SK-N-SH (cell line): Measurements from ENCODE around the gene SYNPR. TPM values are rescaled to one million over a fixed set of nuclear protein-coding genes. Genes with fewer than 3 reads are reported as not detected.

Experiments used
- CTCF ChIA-PET: fragments of 300-600, 350-600 bp; formaldehyde crosslinking; extraction: SDS; loops from one replicate; lab custom pipeline; 2021; lab: Yijun Ruan, JAX
- POLR2A ChIA-PET: fragments of 350-600 bp; sonication (Branson Sonifier 250); formaldehyde crosslinking; extraction: SDS; loops from one replicate; lab custom pipeline; 2020; ENCODE audit warnings: antibody characterized with exemption, inconsistent platforms; lab: Yijun Ruan, JAX
- DNase-seq: peaks from one replicate; pipeline ENCODE4 v3.0.0; 2012
- H2AFZ ChIP-seq: fragments of 200-600 bp; sonication (generic); 2 replicates; pipeline ENCODE4 v1.8.1; 2016; ENCODE audit warnings: antibody characterized with exemption, mild to moderate bottlenecking, low read depth
- H3F3A ChIP-seq: fragments of 200-600 bp; sonication (generic); replicated peaks from 2 replicates; pipeline ENCODE3; 2016; ENCODE audit warnings: antibody characterized with exemption, mild to moderate bottlenecking; ENCODE audit not compliant: insufficient read depth
- H3K27ac ChIP-seq, 2 experiments: fragments of 200-500 bp in 1 of 2; fragments of 200-600 bp in 1 of 2; sonication (Bioruptor generic) in 1 of 2; sonication (generic), shearing (Covaris generic) in 1 of 2; 2 replicates each; pipeline versions ENCODE4 v1.5.1 to v1.6.1; 2014 to 2016; ENCODE audit warnings: low read depth in 2 of 2, inconsistent platforms in 1 of 2, low read length in 1 of 2, mild to moderate bottlenecking in 1 of 2, mixed read lengths in 1 of 2
- H3K27me3 ChIP-seq: fragments of 200-600 bp; sonication (generic), shearing (Covaris generic); 2 replicates; pipeline ENCODE4 v1.6.1; 2016; ENCODE audit warnings: mixed run types; ENCODE audit not compliant: insufficient read depth
- H3K36me3 ChIP-seq, 2 experiments: fragments of 200-500 bp in 1 of 2; fragments of 200-600 bp in 1 of 2; sonication (Bioruptor generic) in 1 of 2; sonication (generic) in 1 of 2; replicated peaks in 1 of 2; 2 replicates each; pipeline versions ENCODE3 to v1.5.1; 2014 to 2016; ENCODE audit warnings: low read length in 1 of 2, mild to moderate bottlenecking in 1 of 2; ENCODE audit not compliant: insufficient read depth in 2 of 2, control insufficient read depth in 1 of 2
- H3K4me1 ChIP-seq, 2 experiments: fragments of 200-500 bp in 1 of 2; fragments of 200-600 bp in 1 of 2; sonication (Bioruptor generic) in 1 of 2; sonication (generic), shearing (Covaris generic) in 1 of 2; 2 replicates each; pipeline versions ENCODE4 v1.5.1 to v1.6.1; 2014 to 2016; ENCODE audit warnings: low read depth in 1 of 2, low read length in 1 of 2, mixed run types in 1 of 2; ENCODE audit not compliant: insufficient read depth in 2 of 2, control insufficient read depth in 1 of 2
- H3K4me2 ChIP-seq: fragments of 200-600 bp; sonication (generic), shearing (Covaris generic); 2 replicates; pipeline ENCODE4 v1.6.1; 2017; ENCODE audit warnings: mixed run types
- H3K4me3 ChIP-seq, 2 experiments: fragments of 200-500 bp in 1 of 2; fragments of 200-600 bp in 1 of 2; sonication (Bioruptor generic) in 1 of 2; sonication (generic), shearing (Covaris generic) in 1 of 2; 2 replicates each; pipeline versions ENCODE4 v1.5.1 to v1.8.1; 2014 to 2016; ENCODE audit warnings: low read depth in 2 of 2, inconsistent platforms in 1 of 2, low read length in 1 of 2, mild to moderate bottlenecking in 1 of 2, mixed read lengths in 1 of 2, moderate library complexity in 1 of 2
- H3K79me2 ChIP-seq: fragments of 200-600 bp; sonication (generic); 2 replicates; pipeline ENCODE4 v1.8.1; 2017; ENCODE audit warnings: mild to moderate bottlenecking; ENCODE audit not compliant: insufficient read depth
- H3K9ac ChIP-seq: fragments of 200-600 bp; sonication (generic); 2 replicates; pipeline ENCODE4 v1.6.1; 2017; ENCODE audit warnings: mixed run types
- H3K9me2 ChIP-seq: fragments of 200-600 bp; sonication (generic); 2 replicates; pipeline ENCODE4 v1.6.1; 2017; ENCODE audit warnings: mixed run types
- H3K9me3 ChIP-seq: fragments of 200-600 bp; sonication (generic); 2 replicates; pipeline ENCODE4 v1.6.1; 2017; ENCODE audit warnings: mixed run types, mild to moderate bottlenecking, moderate library complexity
- H4K20me1 ChIP-seq: fragments of 200-600 bp; sonication (generic); 2 replicates; pipeline ENCODE4 v1.6.1; 2017; ENCODE audit warnings: mild to moderate bottlenecking, mixed run types; ENCODE audit not compliant: insufficient read depth
- CHD2 ChIP-seq: fragments of 150-350 bp; IDR thresholded peaks from 2 replicates; pipeline ENCODE4 v1.6.1; 2018; ENCODE audit warnings: low read length; ENCODE audit not compliant: partially characterized antibody
- ELF1 ChIP-seq: IDR thresholded peaks from 2 replicates; pipeline ENCODE4 v1.4.0; 2012
- EZH2phosphoT487 ChIP-seq: fragments of 200-600 bp; sonication (generic); IDR thresholded peaks from 2 replicates; pipeline ENCODE4 v1.6.1; 2017; ENCODE audit warnings: low read depth, mixed run types, mild to moderate bottlenecking, antibody characterized with exemption, moderate library complexity, borderline replicate concordance
- FOSL2 ChIP-seq: IDR thresholded peaks from 2 replicates; pipeline ENCODE4 v1.4.0; 2012; ENCODE audit warnings: low read depth, mild to moderate bottlenecking, moderate library complexity, borderline replicate concordance
- FOXJ3 ChIP-seq: sonication (generic); formaldehyde crosslinking; IDR thresholded peaks from 2 replicates; pipeline ENCODE4 v1.5.1; 2020; ENCODE audit warnings: mild to moderate bottlenecking, missing genetic modification reagents
- FOXM1 ChIP-seq: IDR thresholded peaks from 2 replicates; pipeline ENCODE4 v1.4.0; 2012; ENCODE audit warnings: low read depth, mild to moderate bottlenecking
- MEF2A ChIP-seq: IDR thresholded peaks from 2 replicates; pipeline ENCODE4 v1.4.0; 2012; ENCODE audit warnings: low read depth, borderline replicate concordance
- MXI1 ChIP-seq: IDR thresholded peaks from 2 replicates; pipeline ENCODE4 v1.6.1; 2012; ENCODE audit warnings: mild to moderate bottlenecking, low read depth, low read length, improper control_type of control experiment
- NFIC ChIP-seq: IDR thresholded peaks from 2 replicates; pipeline ENCODE4 v1.4.0; 2012; ENCODE audit warnings: borderline replicate concordance
- POLR2AphosphoS5 ChIP-seq: IDR thresholded peaks from 2 replicates; pipeline ENCODE4 v1.6.1; 2012; ENCODE audit warnings: low read depth, low read length
- RCOR1 ChIP-seq: fragments of 150-350 bp; IDR thresholded peaks from 2 replicates; pipeline ENCODE4 v1.6.1; 2017; ENCODE audit warnings: antibody characterized with exemption, low read length
- RFX5 ChIP-seq: IDR thresholded peaks from 2 replicates; pipeline ENCODE4 v1.6.1; 2012; ENCODE audit warnings: mild to moderate bottlenecking, improper control_type of control experiment, low read length
- RXRA ChIP-seq: IDR thresholded peaks from 2 replicates; pipeline ENCODE4 v1.4.0; 2012; ENCODE audit warnings: low read depth, mild to moderate bottlenecking, borderline replicate concordance
- SMC3 ChIP-seq: IDR thresholded peaks from 2 replicates; pipeline ENCODE4 v1.6.1; 2012; ENCODE audit warnings: low read depth, low read length, improper control_type of control experiment
- TAF1 ChIP-seq: IDR thresholded peaks from 2 replicates; pipeline ENCODE4 v1.6.1; 2012; ENCODE audit warnings: low read depth, mild to moderate bottlenecking, low read length, moderate library complexity, borderline replicate concordance
- TCF12 ChIP-seq: IDR thresholded peaks from 2 replicates; pipeline ENCODE4 v1.4.0; 2012
- TEAD4 ChIP-seq: IDR thresholded peaks from 2 replicates; pipeline ENCODE4 v1.4.0; 2012; ENCODE audit warnings: mild to moderate bottlenecking, borderline replicate concordance; ENCODE audit not compliant: insufficient read depth
- WGBS: methylation state at CpG from one replicate; pipeline ENCODE4 v1.1.6; 2017; ENCODE audit warnings: low lambda C conversion rate; 5-methylcytosine and 5-hydroxymethylcytosine counted together
- polyA plus RNA-seq, 3 experiments: library from polyadenylated mRNA; depleted of rRNA; stranded (reverse); fragments of >200 nt; gene quantifications; 2 replicates each; pipeline ENCODE4 v1.2.3, GENCODE V29; 2012
- TF ChIP-seq, protein P1 (sequence below): IDR thresholded peaks from 2 replicates; pipeline ENCODE4 v1.4.0; 2012; ENCODE audit warnings: low read depth, borderline replicate concordance
- TF ChIP-seq, protein P2 (sequence below): fragments of 150-350 bp; IDR thresholded peaks from 2 replicates; pipeline ENCODE4 v1.6.1; 2017; ENCODE audit warnings: antibody characterized with exemption, low read length, low read depth, borderline replicate concordance
- TF ChIP-seq, protein P3 (sequence below): IDR thresholded peaks from 2 replicates; pipeline ENCODE4 v1.4.0; 2012; ENCODE audit warnings: low read depth, borderline replicate concordance
- TF ChIP-seq, protein P4 (sequence below): fragments of 200-600 bp; sonication (generic); IDR thresholded peaks from 2 replicates; pipeline ENCODE4 v1.6.1; 2017; ENCODE audit warnings: antibody characterized with exemption, mild to moderate bottlenecking, moderate library complexity

Gene SYNPR
- polyA plus RNA-seq, 1 of the 3 experiments (the other 2 are of a cell fraction) = not detected

DNA sequence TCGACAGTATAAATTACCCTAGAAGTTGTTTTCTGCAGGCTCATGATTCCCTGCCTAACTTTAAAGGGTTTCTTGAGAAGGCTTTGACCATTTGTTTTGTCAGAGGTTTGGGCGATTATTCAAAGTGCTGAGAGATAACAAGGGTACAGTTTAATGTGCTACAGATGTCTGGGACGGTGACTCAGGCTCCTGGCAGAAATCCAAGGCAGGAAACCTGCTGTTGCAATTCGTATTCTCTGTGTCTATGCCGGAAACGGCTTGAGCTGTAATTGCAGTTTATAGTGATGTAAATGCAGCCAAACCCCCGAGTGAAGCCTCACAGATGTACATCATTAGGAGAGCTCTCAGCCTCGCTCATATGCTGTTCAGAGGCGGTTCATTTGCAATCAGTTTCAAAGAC lies 65.6 kb downstream of the SYNPR start (continued):
- TF ChIP-seq RCOR1 = peak; percentile 96
- peak; percentile 97 for TF ChIP-seq FOSL2
- TF ChIP-seq, protein P1, sequence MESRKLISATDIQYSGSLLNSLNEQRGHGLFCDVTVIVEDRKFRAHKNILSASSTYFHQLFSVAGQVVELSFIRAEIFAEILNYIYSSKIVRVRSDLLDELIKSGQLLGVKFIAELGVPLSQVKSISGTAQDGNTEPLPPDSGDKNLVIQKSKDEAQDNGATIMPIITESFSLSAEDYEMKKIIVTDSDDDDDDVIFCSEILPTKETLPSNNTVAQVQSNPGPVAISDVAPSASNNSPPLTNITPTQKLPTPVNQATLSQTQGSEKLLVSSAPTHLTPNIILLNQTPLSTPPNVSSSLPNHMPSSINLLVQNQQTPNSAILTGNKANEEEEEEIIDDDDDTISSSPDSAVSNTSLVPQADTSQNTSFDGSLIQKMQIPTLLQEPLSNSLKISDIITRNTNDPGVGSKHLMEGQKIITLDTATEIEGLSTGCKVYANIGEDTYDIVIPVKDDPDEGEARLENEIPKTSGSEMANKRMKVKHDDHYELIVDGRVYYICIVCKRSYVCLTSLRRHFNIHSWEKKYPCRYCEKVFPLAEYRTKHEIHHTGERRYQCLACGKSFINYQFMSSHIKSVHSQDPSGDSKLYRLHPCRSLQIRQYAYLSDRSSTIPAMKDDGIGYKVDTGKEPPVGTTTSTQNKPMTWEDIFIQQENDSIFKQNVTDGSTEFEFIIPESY = peak; percentile 86
- TF ChIP-seq TCF12 = peak; percentile 100
- TF ChIP-seq, protein P2, sequence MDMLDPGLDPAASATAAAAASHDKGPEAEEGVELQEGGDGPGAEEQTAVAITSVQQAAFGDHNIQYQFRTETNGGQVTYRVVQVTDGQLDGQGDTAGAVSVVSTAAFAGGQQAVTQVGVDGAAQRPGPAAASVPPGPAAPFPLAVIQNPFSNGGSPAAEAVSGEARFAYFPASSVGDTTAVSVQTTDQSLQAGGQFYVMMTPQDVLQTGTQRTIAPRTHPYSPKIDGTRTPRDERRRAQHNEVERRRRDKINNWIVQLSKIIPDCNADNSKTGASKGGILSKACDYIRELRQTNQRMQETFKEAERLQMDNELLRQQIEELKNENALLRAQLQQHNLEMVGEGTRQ = no peak
- TF ChIP-seq FOXM1 = peak; percentile 96
- TF ChIP-seq RFX5 = peak; percentile 38; the same call in 1 of the 2 replicates
- TF ChIP-seq NFIC = peak; percentile 100
- TF ChIP-seq TAF1 = 0 out of 2 replicates have a peak, but pooled peaks have one; percentile 31
- peak; percentile 92 for TF ChIP-seq TEAD4
- TF ChIP-seq CHD2 = peak; percentile 93
- TF ChIP-seq, protein P3, sequence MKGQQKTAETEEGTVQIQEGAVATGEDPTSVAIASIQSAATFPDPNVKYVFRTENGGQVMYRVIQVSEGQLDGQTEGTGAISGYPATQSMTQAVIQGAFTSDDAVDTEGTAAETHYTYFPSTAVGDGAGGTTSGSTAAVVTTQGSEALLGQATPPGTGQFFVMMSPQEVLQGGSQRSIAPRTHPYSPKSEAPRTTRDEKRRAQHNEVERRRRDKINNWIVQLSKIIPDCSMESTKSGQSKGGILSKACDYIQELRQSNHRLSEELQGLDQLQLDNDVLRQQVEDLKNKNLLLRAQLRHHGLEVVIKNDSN = no peak; the same call in 1 of the 2 replicates
- TF ChIP-seq SMC3 = no peak
- TF ChIP-seq MEF2A = peak; percentile 88; the same call in 1 of the 2 replicates

DNA sequence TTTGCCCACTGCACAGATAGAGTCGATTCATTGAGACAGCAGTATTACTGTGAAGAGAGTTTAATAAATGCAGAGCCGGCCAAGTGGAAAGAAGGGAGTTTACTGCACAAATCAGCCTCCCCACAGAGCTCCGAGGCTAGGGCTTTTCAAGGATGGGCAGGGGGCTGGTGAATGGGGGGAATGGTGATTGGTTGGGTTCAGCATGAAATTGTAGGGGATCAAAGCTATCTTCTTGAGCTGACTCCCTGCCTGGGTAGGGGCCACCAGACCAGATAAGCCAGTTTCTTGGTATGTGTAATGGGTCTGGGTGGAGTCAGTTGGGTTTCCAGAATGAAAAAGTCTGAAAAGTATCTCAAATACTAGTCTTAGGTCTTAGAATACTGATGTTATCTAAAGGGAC lies 66.6 kb downstream of the SYNPR start:
- peaks cover 12% of the 10 kb centered on the region for H3F3A ChIP-seq
- H3K27ac ChIP-seq = peak overlapping the region in 1 of 2 experiments; percentile 89; a peak in 2 of 4 replicates
- H3K79me2 ChIP-seq = no peaks in the 10 kb centered on the region
- H3K9me3 ChIP-seq = no peaks in the 10 kb centered on the region
- no peaks in the 10 kb centered on the region; the same call in 1 of the 2 replicates for H4K20me1 ChIP-seq
- H3K4me3 ChIP-seq = no peak overlapping the region
- H3K27me3 ChIP-seq = no peaks in the 10 kb centered on the region
- WGBS = 56% methylated on average over 3 of the region's 3 CpGs
- H3K9ac ChIP-seq = no peak overlapping the region
- no peak overlapping the region for H2AFZ ChIP-seq
- no peak for DNase-seq
- H3K4me1 ChIP-seq = peaks cover 7 to 16% of the 10 kb centered on the region in 2 experiments; a peak in 3 of 4 replicates
- no peaks in the 10 kb centered on the region for H3K9me2 ChIP-seq
- no peak overlapping the region for H3K4me2 ChIP-seq
- ChIA-PET CTCF (interaction anchor here (1.3 to 4.7 kb wide), 4 partner anchors 11 to 649 kb away, joined by 4 to 34 read pairs (median 7); partner anchors contain the start of gene C3orf49), POLR2A (interaction anchor here (0.7 kb wide), 1 partner anchor 10 kb away, joined by 3 read pairs; no protein-coding TSS in a partner anchor)
- no peaks in the 10 kb centered on the region for H3K36me3 ChIP-seq
- TF ChIP-seq, protein P4, sequence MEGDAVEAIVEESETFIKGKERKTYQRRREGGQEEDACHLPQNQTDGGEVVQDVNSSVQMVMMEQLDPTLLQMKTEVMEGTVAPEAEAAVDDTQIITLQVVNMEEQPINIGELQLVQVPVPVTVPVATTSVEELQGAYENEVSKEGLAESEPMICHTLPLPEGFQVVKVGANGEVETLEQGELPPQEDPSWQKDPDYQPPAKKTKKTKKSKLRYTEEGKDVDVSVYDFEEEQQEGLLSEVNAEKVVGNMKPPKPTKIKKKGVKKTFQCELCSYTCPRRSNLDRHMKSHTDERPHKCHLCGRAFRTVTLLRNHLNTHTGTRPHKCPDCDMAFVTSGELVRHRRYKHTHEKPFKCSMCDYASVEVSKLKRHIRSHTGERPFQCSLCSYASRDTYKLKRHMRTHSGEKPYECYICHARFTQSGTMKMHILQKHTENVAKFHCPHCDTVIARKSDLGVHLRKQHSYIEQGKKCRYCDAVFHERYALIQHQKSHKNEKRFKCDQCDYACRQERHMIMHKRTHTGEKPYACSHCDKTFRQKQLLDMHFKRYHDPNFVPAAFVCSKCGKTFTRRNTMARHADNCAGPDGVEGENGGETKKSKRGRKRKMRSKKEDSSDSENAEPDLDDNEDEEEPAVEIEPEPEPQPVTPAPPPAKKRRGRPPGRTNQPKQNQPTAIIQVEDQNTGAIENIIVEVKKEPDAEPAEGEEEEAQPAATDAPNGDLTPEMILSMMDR = no peak
- TF ChIP-seq FOXJ3 (CRISPR knock-in tag) = no peak
- no peak for TF ChIP-seq FOXM1
- TF ChIP-seq MXI1 = no peak
- TF ChIP-seq ELF1 = no peak
- TF ChIP-seq EZH2phosphoT487 = no peak
- TF ChIP-seq CHD2 = no peak
- no peak for TF ChIP-seq POLR2AphosphoS5
- TF ChIP-seq RXRA = no peak
- no peak for TF ChIP-seq NFIC
- TF ChIP-seq, protein P1 = no peak
- TF ChIP-seq TAF1 = no peak
